ENCODE results near the gene LRMDA.

- TF ChIP-seq EP300 (IDR thresholded peaks at IDR 0.05; ENCODE audit: borderline replicate concordance) (no peak), USF1 (IDR thresholded peaks at IDR 0.05) (no peak), CREB1 (IDR thresholded peaks at IDR 0.05; ENCODE audit: low read depth) (no peak), RAD21 (IDR thresholded peaks at IDR 0.05; ENCODE audit: low read depth) (no peak), EGR1 (IDR thresholded peaks at IDR 0.05) (no peak)
These were observed 445.3 kb downstream of the LRMDA start for GRCh38 chr10:75876710-75877109.

Measured in Ishikawa (cell line).